Testis (tissue), 3 donors: ENCODE data around the gene CHRNA10. TPM values are rescaled to one million over a fixed set of nuclear protein-coding genes. Genes with fewer than 3 reads are reported as not detected.

Source experiments
- DNase-seq: peaks from one replicate; pipeline ENCODE4 v3.0.0-alpha.2; 2019
- H3K27ac ChIP-seq, 2 donors: fragments of 200-600 bp; sonication (generic); one replicate each; pipeline ENCODE4 v1.5.1; 2019
- H3K27me3 ChIP-seq: fragments of 200-600 bp; sonication (generic); one replicate; pipeline ENCODE4 v1.5.1; 2019
- H3K36me3 ChIP-seq: fragments of 200-600 bp; sonication (generic); one replicate; pipeline ENCODE4 v1.5.1; 2017; ENCODE audit warnings: low read depth; ENCODE audit errors: missing control alignments
- H3K4me1 ChIP-seq: fragments of 200-600 bp; sonication (generic); one replicate; pipeline ENCODE4 v1.5.1; 2019
- H3K4me3 ChIP-seq, 2 donors: fragments of 200-600 bp; sonication (generic); one replicate each; pipeline ENCODE4 v1.5.1; 2017 to 2019
- H3K9me3 ChIP-seq: fragments of 200-600 bp; sonication (generic); one replicate; pipeline ENCODE4 v1.5.1; 2017
- POLR2A ChIP-seq: fragments of 450-650 bp; IDR thresholded peaks from one replicate; pipeline ENCODE4 v1.6.1; 2017; ENCODE audit warnings: antibody characterized with exemption, mild to moderate bottlenecking, moderate library complexity
- WGBS, 2 donors: methylation state at CpG; one replicate each; pipeline ENCODE4 v1.1.5; 2018; 5-methylcytosine and 5-hydroxymethylcytosine counted together
- intact Hi-C: fragments of 100-400 bp; cut with DNase I; formaldehyde crosslinking; loops from one replicate; pipeline ENCODE4 v1.15.1; 2023; ENCODE audit warnings: low total_unique reads
- polyA plus RNA-seq: library from polyadenylated mRNA; stranded (reverse); fragments of 350-450 nt; fragmentation: Illumina TruSeq; extraction: RNeasy Lipid Tissue Mini Kit (QIAGEN cat#74804); gene quantifications from one replicate; pipeline ENCODE4 v1.2.3, GENCODE V29; 2014; ENCODE audit warnings: low read depth, low replicate concordance; ENCODE audit not compliant: insufficient read depth
- small RNA-seq, 2 donors: library from RNA; depleted of rRNA; stranded (forward); fragments of <200 nt; gene quantifications; one replicate each; pipeline ENCODE3, GENCODE V24; 2016
- total RNA-seq, 2 donors: library from RNA; depleted of rRNA; stranded (reverse); fragments of >200 nt; gene quantifications; one replicate each; pipeline ENCODE4 v1.2.3, GENCODE V29; 2016
- TF ChIP-seq, protein P1 (sequence below), 3 experiments: fragments of 450-650 bp in 2 of 3; fragments of 200-600 bp in 1 of 3; sonication (generic) in 1 of 3; IDR thresholded peaks; one replicate each; pipeline ENCODE4 v1.5.1; 2016 to 2019; ENCODE audit warnings: antibody characterized with exemption in 3 of 3, mild to moderate bottlenecking in 2 of 3, moderate library complexity in 1 of 3

CHRNA10 gene
- total and polyA plus RNA-seq, 3 donors from 2014 or later: 1.8 to 4.5 (median 2.5) TPM

DNA sequence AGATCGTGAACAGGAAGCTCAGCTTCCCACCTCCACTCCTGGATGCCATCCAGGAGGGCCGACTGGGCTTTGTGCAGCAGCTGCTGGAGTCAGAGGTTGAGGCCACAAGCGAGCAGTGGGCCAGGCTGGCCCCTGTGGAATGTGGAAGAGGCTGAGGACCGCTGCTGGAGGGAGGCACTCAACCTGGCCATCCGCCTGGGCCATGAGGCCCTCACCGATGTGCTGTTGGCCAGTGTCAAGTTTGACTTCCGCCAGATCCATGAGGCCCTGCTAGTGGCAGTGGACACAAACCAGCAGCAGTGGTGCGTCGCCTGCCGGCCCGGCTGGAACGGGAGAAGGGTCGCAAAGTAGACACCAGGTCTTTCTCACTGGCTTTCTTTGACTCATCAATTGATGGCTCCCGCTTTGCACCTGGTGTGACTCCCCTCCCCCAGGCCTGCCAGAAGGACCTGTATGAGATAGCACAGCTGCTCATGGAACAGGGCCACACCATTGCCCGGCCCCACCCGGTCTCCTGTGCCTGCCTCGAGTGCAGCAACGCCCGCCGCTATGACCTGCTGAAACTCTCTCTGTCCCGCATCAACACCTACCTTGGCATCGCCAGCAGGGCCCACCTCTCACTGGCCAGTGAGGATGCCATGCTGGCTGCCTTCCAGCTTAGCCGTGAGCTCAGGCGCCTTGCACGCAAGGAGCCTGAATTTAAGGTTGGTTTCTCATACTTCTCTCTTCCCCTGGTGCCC is 54.3 kb downstream of the CHRNA10 start:
- 58 to 78% methylated on average over 5 to 25 of the region's 25 CpGs for WGBS, 2 donors
- no peak for TF ChIP-seq POLR2A
- TF ChIP-seq, protein P1, sequence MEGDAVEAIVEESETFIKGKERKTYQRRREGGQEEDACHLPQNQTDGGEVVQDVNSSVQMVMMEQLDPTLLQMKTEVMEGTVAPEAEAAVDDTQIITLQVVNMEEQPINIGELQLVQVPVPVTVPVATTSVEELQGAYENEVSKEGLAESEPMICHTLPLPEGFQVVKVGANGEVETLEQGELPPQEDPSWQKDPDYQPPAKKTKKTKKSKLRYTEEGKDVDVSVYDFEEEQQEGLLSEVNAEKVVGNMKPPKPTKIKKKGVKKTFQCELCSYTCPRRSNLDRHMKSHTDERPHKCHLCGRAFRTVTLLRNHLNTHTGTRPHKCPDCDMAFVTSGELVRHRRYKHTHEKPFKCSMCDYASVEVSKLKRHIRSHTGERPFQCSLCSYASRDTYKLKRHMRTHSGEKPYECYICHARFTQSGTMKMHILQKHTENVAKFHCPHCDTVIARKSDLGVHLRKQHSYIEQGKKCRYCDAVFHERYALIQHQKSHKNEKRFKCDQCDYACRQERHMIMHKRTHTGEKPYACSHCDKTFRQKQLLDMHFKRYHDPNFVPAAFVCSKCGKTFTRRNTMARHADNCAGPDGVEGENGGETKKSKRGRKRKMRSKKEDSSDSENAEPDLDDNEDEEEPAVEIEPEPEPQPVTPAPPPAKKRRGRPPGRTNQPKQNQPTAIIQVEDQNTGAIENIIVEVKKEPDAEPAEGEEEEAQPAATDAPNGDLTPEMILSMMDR (IDR thresholded peaks at IDR 0.05): no peak
- Histone ChIP-seq H3K4me1 (no peaks in the 10 kb centered on the region), H3K9me3 (no peaks in the 10 kb centered on the region), H3K27ac (no peak overlapping the region), H3K4me3 (no peak overlapping the region), H3K27me3 (no peaks in the 10 kb centered on the region), H3K36me3 (no peaks in the 10 kb centered on the region)
- intact Hi-C loops: no loop called here
- peak; percentile 14 for DNase-seq

DNA sequence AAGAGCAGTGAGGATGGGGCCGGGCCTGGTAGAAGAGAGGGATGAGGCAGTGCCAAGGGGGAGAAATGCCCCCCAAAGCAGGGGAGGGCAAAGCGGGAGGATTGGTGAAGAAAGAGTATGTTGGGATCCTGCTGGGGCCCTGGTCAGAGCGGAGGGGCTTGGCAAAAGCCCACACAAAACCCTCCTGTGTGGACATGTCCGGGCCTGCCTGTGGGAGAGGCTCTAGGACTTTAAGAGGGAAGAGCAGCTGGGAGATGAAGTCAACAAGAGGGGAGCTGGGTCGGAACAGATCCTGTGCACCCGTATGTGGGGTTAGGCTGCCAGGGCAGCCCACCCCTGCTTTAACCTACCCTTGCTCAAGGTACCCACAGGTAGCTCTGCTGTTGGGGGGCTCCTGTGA is 55.2 kb downstream of the CHRNA10 start:
- 78 to 81% methylated on average over 6 of the region's 6 CpGs for WGBS, 2 donors
- DNase-seq: no peak

More for the DNA sequence above, 55.2 kb downstream of the CHRNA10 start:
- Histone ChIP-seq H3K27me3 (no peaks in the 10 kb centered on the region), H3K27ac (no peak overlapping the region), H3K36me3 (no peaks in the 10 kb centered on the region), H3K4me3 (no peak overlapping the region), H3K4me1 (no peaks in the 10 kb centered on the region), H3K9me3 (no peaks in the 10 kb centered on the region)
- TF ChIP-seq POLR2A: no peak
- TF ChIP-seq, protein P1 (IDR thresholded peaks at IDR 0.05): no peak
- intact Hi-C loops: no loop called here

Small RNA genes lying within 50 kb of the gene (small RNA-seq; reads per million reads assigned to genes)
- gene RF00019 (0 reads per million in 2 donors), gene RNU6-1143P (0 reads per million in 2 donors)

Other genes with a start within 250 kb of the CHRNA10 start
- 10 to 100 TPM in 1 of 2 donors, 1 to 10 TPM in 1; 9.9 to 31.7 TPM for gene ART5, start 29.4 kb downstream of the CHRNA10 start, total RNA-seq
- 50.8 TPM for gene ART5, start 29.4 kb downstream of the CHRNA10 start, polyA plus RNA-seq
- gene ART1, start 26.3 kb downstream of the CHRNA10 start, total RNA-seq: under 1 TPM in 1 of 2 donors, not detected in 1; 0.79 TPM
- 0.79 TPM for gene ART1, start 26.3 kb downstream of the CHRNA10 start, polyA plus RNA-seq
- 100 to 1,000 TPM; 211 to 354 TPM for gene NUP98, start 126.2 kb upstream of the CHRNA10 start, total RNA-seq
- 280 TPM for gene NUP98, start 126.2 kb upstream of the CHRNA10 start, polyA plus RNA-seq
- 10 to 100 TPM; 40.5 to 56.8 TPM for gene PGAP2, start 137.2 kb upstream of the CHRNA10 start, total RNA-seq
- gene PGAP2, start 137.2 kb upstream of the CHRNA10 start, polyA plus RNA-seq: 54.4 TPM
- 10 to 100 TPM; 36.1 to 58.3 TPM for gene RHOG, start 169.6 kb upstream of the CHRNA10 start, total RNA-seq
- gene RHOG, start 169.6 kb upstream of the CHRNA10 start, polyA plus RNA-seq: 37.1 TPM
- 10 to 100 TPM; 78.2 to 87.1 TPM for gene STIM1, start 184.3 kb upstream of the CHRNA10 start, total RNA-seq
- 95.5 TPM for gene STIM1, start 184.3 kb upstream of the CHRNA10 start, polyA plus RNA-seq